Measurements from ENCODE around the gene RPN2. TPM values are rescaled to one million over a fixed set of nuclear protein-coding genes. Genes with fewer than 3 reads are reported as not detected.

Gene RPN2
- polyA plus RNA-seq, 1 donor from 2014 or later, result 151 TPM

- Histone ChIP-seq H3K4me2 (ENCODE audit: low read length) (no peak overlapping the region), H3K4me3 (ENCODE audit: low read length) (no peak overlapping the region), H3K9ac (ENCODE audit: low read length) (no peak overlapping the region), H3K36me3 (ENCODE audit: insufficient read depth, low read length) (peaks cover 35% of the 10 kb centered on the region), H3K9me2 (ENCODE audit: insufficient read depth, low read length) (no peaks in the 10 kb centered on the region), H3K27me3 (ENCODE audit: insufficient read depth, low read depth, low read length) (peaks cover 7% of the 10 kb centered on the region), H4K20me1 (ENCODE audit: insufficient read depth) (no peaks in the 10 kb centered on the region), H3F3A (ENCODE audit: insufficient read depth, low read length, poor library complexity, severe bottlenecking) (peaks cover 24% of the 10 kb centered on the region), H3K27ac (ENCODE audit: low read length) (no peak overlapping the region), H3K79me2 (replicated peaks; ENCODE audit: insufficient read depth, low read length) (no peaks in the 10 kb centered on the region), H3K9me3 (ENCODE audit: low read length) (no peaks in the 10 kb centered on the region), H2AFZ (ENCODE audit: low read depth, low read length) (no peak overlapping the region)
- TF ChIP-seq MXI1 (conservative IDR thresholded peaks at IDR 0.05; ENCODE audit: poor library complexity, severe bottlenecking) (no peak), REST (IDR thresholded peaks at IDR 0.05; ENCODE audit: borderline replicate concordance) (no peak), TAF1 (IDR thresholded peaks at IDR 0.05; ENCODE audit: low read depth) (no peak), EP300 (conservative IDR thresholded peaks at IDR 0.05; ENCODE audit: poor library complexity, severe bottlenecking) (peak; percentile 13), EZH2 (IDR thresholded peaks at IDR 0.05; ENCODE audit: borderline replicate concordance, insufficient read depth, low read length, poor library complexity, severe bottlenecking) (no peak)
Observed at GRCh38 chr20:37205794-37206193, 26.7 kb downstream of the RPN2 start.

GRCh38 chr20:37207171-37207570, 28.0 kb downstream of the RPN2 start:
- peaks cover 31% of the 10 kb centered on the region for H3K36me3 ChIP-seq (ENCODE audit: insufficient read depth, low read length)
- no peaks in the 10 kb centered on the region for H3K9me2 ChIP-seq (ENCODE audit: insufficient read depth, low read length)
- peaks cover 18% of the 10 kb centered on the region for H3F3A ChIP-seq (ENCODE audit: insufficient read depth, low read length, poor library complexity, severe bottlenecking)
- TF ChIP-seq SMC3 (conservative IDR thresholded peaks at IDR 0.05; ENCODE audit: poor library complexity), result no peak
- no peak overlapping the region for H3K4me2 ChIP-seq (ENCODE audit: low read length)
- no peaks in the 10 kb centered on the region for H3K9me3 ChIP-seq (ENCODE audit: low read length)
- no peak overlapping the region for H3K9ac ChIP-seq (ENCODE audit: low read length)
- H3K79me2 ChIP-seq (replicated peaks; ENCODE audit: insufficient read depth, low read length), result no peaks in the 10 kb centered on the region
- H2AFZ ChIP-seq (ENCODE audit: low read depth, low read length), result no peak overlapping the region
- no peaks in the 10 kb centered on the region for H4K20me1 ChIP-seq (ENCODE audit: insufficient read depth)
- H3K27me3 ChIP-seq (ENCODE audit: insufficient read depth, low read depth, low read length), result peaks cover 4% of the 10 kb centered on the region
- H3K4me3 ChIP-seq (ENCODE audit: low read length), result no peak overlapping the region
- no peak overlapping the region for H3K27ac ChIP-seq (ENCODE audit: low read length)

- H3F3A ChIP-seq (ENCODE audit: insufficient read depth, low read length, poor library complexity, severe bottlenecking), result peaks cover 9% of the 10 kb centered on the region
- H3K27ac ChIP-seq (ENCODE audit: low read length), result no peak overlapping the region
- H3K9me3 ChIP-seq (ENCODE audit: low read length), result no peaks in the 10 kb centered on the region
- no peaks in the 10 kb centered on the region for H3K9me2 ChIP-seq (ENCODE audit: insufficient read depth, low read length)
- H4K20me1 ChIP-seq (ENCODE audit: insufficient read depth), result no peaks in the 10 kb centered on the region
- H3K4me3 ChIP-seq (ENCODE audit: low read length), result no peak overlapping the region
- H2AFZ ChIP-seq (ENCODE audit: low read depth, low read length), result no peak overlapping the region
- H3K27me3 ChIP-seq (ENCODE audit: insufficient read depth, low read depth, low read length), result peaks cover 3% of the 10 kb centered on the region
- no peak overlapping the region for H3K4me2 ChIP-seq (ENCODE audit: low read length)
- TF ChIP-seq MXI1 (conservative IDR thresholded peaks at IDR 0.05; ENCODE audit: poor library complexity, severe bottlenecking) (no peak), EZH2 (IDR thresholded peaks at IDR 0.05; ENCODE audit: borderline replicate concordance, insufficient read depth, low read length, poor library complexity, severe bottlenecking) (no peak), POLR2AphosphoS5 (IDR thresholded peaks at IDR 0.05) (no peak), TAF1 (IDR thresholded peaks at IDR 0.05; ENCODE audit: low read depth) (no peak), REST (IDR thresholded peaks at IDR 0.05; ENCODE audit: borderline replicate concordance) (no peak), CTCF (IDR thresholded peaks at IDR 0.05; ENCODE audit: poor library complexity, severe bottlenecking) (no peak), SMC3 (conservative IDR thresholded peaks at IDR 0.05; ENCODE audit: poor library complexity) (no peak), EP300 (conservative IDR thresholded peaks at IDR 0.05; ENCODE audit: poor library complexity, severe bottlenecking) (no peak), RAD21 (conservative IDR thresholded peaks at IDR 0.05) (no peak)
- no peaks in the 10 kb centered on the region for H3K79me2 ChIP-seq (replicated peaks; ENCODE audit: insufficient read depth, low read length)
- H3K9ac ChIP-seq (ENCODE audit: low read length), result no peak overlapping the region
- peaks cover 24% of the 10 kb centered on the region for H3K36me3 ChIP-seq (ENCODE audit: insufficient read depth, low read length)
Observed at GRCh38 chr20:37209193-37209592, 30.1 kb downstream of the RPN2 start.

Measured in neural cell (in vitro differentiated cells).